A673 (cell line): ENCODE data around the gene ZSCAN10. TPM values are rescaled to one million over a fixed set of nuclear protein-coding genes. Genes with fewer than 3 reads are reported as not detected.

Experiments used
- BruUV-seq: library from RNA; stranded (reverse); fragments of 400-500 nt; replicated peaks from 2 replicates; lab custom pipeline; 2021; lab: Mats Ljungman, UMichigan
- CTCF ChIA-PET: fragments of 300-600 bp; sonication (Branson Sonifier 250); formaldehyde crosslinking; loops from one replicate; lab custom pipeline; 2022; ENCODE audit warnings: antibody characterized with exemption; lab: Charles Lee
- POLR2A ChIA-PET: fragments of 300-600 bp; sonication (Branson Sonifier 250); formaldehyde crosslinking; loops from one replicate; lab custom pipeline; 2022; ENCODE audit warnings: antibody characterized with exemption; ENCODE audit not compliant: low non-redundant PET; lab: Charles Lee
- DNase-seq: peaks from one replicate; pipeline ENCODE4 v3.0.0-alpha.2; 2015; ENCODE audit warnings: low spot score
- H3K27ac ChIP-seq: fragments of 200-600 bp; sonication (generic); 2 replicates; pipeline ENCODE4 v1.5.1; 2016; ENCODE audit warnings: mixed run types, low read depth, mild to moderate bottlenecking, mixed read lengths, antibody characterized with exemption, low read length; ENCODE audit not compliant: poor library complexity, severe bottlenecking
- H3K27me3 ChIP-seq: fragments of 200-600 bp; sonication (generic); replicated peaks from 2 replicates; pipeline ENCODE4 v1.6.1; 2017; ENCODE audit warnings: mixed run types, low read depth, mild to moderate bottlenecking, mixed read lengths, antibody characterized with exemption, low read length; ENCODE audit not compliant: insufficient read depth, poor library complexity
- H3K36me3 ChIP-seq: fragments of 200-600 bp; sonication (generic); 2 replicates; pipeline ENCODE4 v1.6.1; 2016; ENCODE audit warnings: mixed run types, mild to moderate bottlenecking, mixed read lengths, antibody characterized with exemption, low read length; ENCODE audit not compliant: insufficient read depth, poor library complexity, severe bottlenecking
- H3K4me1 ChIP-seq: fragments of 200-600 bp; sonication (generic); 2 replicates; pipeline ENCODE4 v1.6.1; 2017; ENCODE audit warnings: mixed run types, mild to moderate bottlenecking, mixed read lengths, antibody characterized with exemption, low read length; ENCODE audit not compliant: insufficient read depth, poor library complexity, severe bottlenecking
- H3K4me3 ChIP-seq: fragments of 200-600 bp; sonication (generic); 2 replicates; pipeline ENCODE4 v1.5.1; 2016; ENCODE audit warnings: low read depth, mixed run types, mild to moderate bottlenecking, mixed read lengths, low read length; ENCODE audit not compliant: poor library complexity, severe bottlenecking
- H3K9me3 ChIP-seq: fragments of 200-600 bp; sonication (generic); 2 replicates; pipeline ENCODE4 v1.6.1; 2016; ENCODE audit warnings: mixed run types, low read depth, mild to moderate bottlenecking, mixed read lengths, antibody characterized with exemption, low read length; ENCODE audit not compliant: poor library complexity, severe bottlenecking
- EZH2 ChIP-seq: fragments of 200-600 bp; sonication (generic); IDR thresholded peaks from 2 replicates; pipeline ENCODE4 v1.6.1; 2017; ENCODE audit warnings: borderline replicate concordance, low read depth, mild to moderate bottlenecking, mixed read lengths, antibody characterized with exemption, low read length; ENCODE audit not compliant: poor library complexity, severe bottlenecking
- intact Hi-C: fragments of 100-400 bp; cut with micrococcal nuclease; formaldehyde crosslinking; loops from one replicate; pipeline ENCODE4 v1.10.0; 2022; ENCODE audit not compliant: unreplicated experiment
- total RNA-seq: library from RNA; stranded (reverse); gene quantifications from 2 replicates; pipeline ENCODE4 v1.2.3, GENCODE V29; 2021
- TF ChIP-seq, protein P1 (sequence below): fragments of 300-800, 200-600 bp; sonication (generic); conservative IDR thresholded peaks from 2 replicates; pipeline ENCODE4 v1.5.1; 2017; ENCODE audit warnings: low read depth, mild to moderate bottlenecking, antibody characterized with exemption, low read length, moderate library complexity, mixed read lengths

The ZSCAN10 gene
- total RNA-seq, 1 experiment from 2014 or later: not detected

DNA sequence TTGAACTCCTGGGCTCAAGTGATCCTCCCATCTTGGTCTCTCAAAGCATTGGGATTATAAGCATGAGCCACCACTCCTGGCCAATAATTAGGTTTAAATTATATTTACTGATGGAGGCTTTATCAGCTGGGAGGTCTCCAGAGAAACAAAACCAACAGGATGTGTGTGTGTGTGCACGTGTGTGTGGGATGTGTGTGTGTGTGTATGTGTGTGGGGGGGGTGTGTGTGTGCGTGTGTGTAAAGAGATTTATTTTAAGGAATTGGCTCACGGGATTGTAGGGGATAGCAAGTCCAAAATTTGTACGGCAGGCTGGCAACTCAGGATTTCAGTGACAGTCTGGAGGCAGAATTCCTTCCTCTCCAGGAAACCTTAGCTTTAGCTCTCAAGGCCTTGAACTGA lies 48.1 kb downstream of the ZSCAN10 start:
- POLR2A ChIA-PET: no interaction called here
- no peak for DNase-seq
- CTCF ChIA-PET: interaction anchor here (0.7 to 1.2 kb wide), 2 partner anchors 23 to 92 kb away, joined by 3 to 7 read pairs; no protein-coding TSS in a partner anchor
- no peaks in the 10 kb centered on the region for H3K4me1 ChIP-seq
- no peak overlapping the region for H3K4me3 ChIP-seq
- no peaks in the 10 kb centered on the region for H3K36me3 ChIP-seq
- peaks cover 16% of the 10 kb centered on the region for H3K27me3 ChIP-seq
- intact Hi-C loops: loop anchor here (10.0 kb wide), 1 partner anchor 104 kb away; no protein-coding TSS in a partner anchor
- BruUV-seq: no TSS peak
- no peak for TF ChIP-seq EZH2
- TF ChIP-seq, protein P1, sequence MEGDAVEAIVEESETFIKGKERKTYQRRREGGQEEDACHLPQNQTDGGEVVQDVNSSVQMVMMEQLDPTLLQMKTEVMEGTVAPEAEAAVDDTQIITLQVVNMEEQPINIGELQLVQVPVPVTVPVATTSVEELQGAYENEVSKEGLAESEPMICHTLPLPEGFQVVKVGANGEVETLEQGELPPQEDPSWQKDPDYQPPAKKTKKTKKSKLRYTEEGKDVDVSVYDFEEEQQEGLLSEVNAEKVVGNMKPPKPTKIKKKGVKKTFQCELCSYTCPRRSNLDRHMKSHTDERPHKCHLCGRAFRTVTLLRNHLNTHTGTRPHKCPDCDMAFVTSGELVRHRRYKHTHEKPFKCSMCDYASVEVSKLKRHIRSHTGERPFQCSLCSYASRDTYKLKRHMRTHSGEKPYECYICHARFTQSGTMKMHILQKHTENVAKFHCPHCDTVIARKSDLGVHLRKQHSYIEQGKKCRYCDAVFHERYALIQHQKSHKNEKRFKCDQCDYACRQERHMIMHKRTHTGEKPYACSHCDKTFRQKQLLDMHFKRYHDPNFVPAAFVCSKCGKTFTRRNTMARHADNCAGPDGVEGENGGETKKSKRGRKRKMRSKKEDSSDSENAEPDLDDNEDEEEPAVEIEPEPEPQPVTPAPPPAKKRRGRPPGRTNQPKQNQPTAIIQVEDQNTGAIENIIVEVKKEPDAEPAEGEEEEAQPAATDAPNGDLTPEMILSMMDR: no peak
- no peak overlapping the region for H3K27ac ChIP-seq
- H3K9me3 ChIP-seq: no peaks in the 10 kb centered on the region

DNA sequence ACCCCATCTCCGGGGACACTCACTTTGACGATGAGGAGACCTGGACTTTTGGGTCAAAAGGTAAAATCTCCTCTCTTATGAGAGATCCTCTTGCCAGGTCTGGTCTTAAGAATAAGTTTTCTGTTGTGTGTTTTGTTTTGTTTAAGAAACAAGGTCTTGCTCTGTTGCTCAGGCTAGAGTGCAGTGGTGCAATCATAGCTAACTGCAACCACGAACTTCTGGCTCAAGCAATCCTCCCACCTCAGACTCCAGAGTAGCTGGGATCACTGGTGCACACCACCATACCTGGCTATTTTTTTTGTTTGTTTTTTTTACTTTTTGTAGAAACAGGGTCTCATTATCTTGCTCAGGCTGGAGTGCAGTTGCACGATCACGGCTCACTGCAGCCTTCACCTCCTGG lies 48.6 kb downstream of the ZSCAN10 start:
- CTCF ChIA-PET: interaction anchor here (1.2 kb wide), 1 partner anchor 22 kb away, joined by 7 read pairs; no protein-coding TSS in a partner anchor

DNA sequence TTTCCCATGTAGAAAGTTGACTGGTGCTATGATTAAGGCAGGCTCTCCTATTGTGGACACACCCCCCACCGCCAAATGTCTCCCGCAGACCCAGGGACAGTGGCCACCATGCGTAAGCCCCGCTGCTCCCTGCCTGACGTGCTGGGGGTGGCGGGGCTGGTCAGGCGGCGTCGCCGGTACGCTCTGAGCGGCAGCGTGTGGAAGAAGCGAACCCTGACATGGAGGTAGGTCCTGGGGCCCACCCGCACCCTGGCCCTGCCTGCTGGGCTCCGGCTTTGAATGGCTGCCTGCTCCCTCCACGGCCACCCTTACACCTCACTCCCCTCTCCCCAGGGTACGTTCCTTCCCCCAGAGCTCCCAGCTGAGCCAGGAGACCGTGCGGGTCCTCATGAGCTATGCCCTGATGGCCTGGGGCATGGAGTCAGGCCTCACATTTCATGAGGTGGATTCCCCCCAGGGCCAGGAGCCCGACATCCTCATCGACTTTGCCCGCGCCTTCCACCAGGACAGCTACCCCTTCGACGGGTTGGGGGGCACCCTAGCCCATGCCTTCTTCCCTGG lies 49.1 kb downstream of the ZSCAN10 start:
- Histone ChIP-seq H3K9me3 (no peaks in the 10 kb centered on the region), H3K27ac (no peak overlapping the region), H3K36me3 (no peaks in the 10 kb centered on the region), H3K27me3 (peaks cover 20% of the 10 kb centered on the region), H3K4me1 (no peaks in the 10 kb centered on the region), H3K4me3 (no peak overlapping the region)
- POLR2A ChIA-PET: no interaction called here
- no peak for DNase-seq
- no TSS peak for BruUV-seq
- intact Hi-C loops: loop anchor here (10.0 kb wide), 1 partner anchor 105 kb away; no protein-coding TSS in a partner anchor
- TF ChIP-seq, protein P1: no peak
- no peak for TF ChIP-seq EZH2
- CTCF ChIA-PET: interaction anchor here (0.6 to 1.2 kb wide), 2 partner anchors 22 to 1236 kb away, joined by 3 to 7 read pairs; no protein-coding TSS in a partner anchor

More for the DNA sequence above, 48.6 kb downstream of the ZSCAN10 start:
- no peak for DNase-seq
- no peak overlapping the region for H3K27ac ChIP-seq
- H3K4me1 ChIP-seq: no peaks in the 10 kb centered on the region
- no peaks in the 10 kb centered on the region for H3K9me3 ChIP-seq
- H3K4me3 ChIP-seq: no peak overlapping the region
- TF ChIP-seq EZH2: no peak
- TF ChIP-seq, protein P1: no peak
- peaks cover 20% of the 10 kb centered on the region for H3K27me3 ChIP-seq
- no TSS peak for BruUV-seq
- intact Hi-C loops: loop anchor here (10.0 kb wide), 1 partner anchor 104 kb away; no protein-coding TSS in a partner anchor
- POLR2A ChIA-PET: no interaction called here
- no peaks in the 10 kb centered on the region for H3K36me3 ChIP-seq
